GM19025 (cell line): ENCODE results near the gene PLA2G2C.

Experiments
- ATAC-seq: cut with Tn5 transposase; IDR thresholded peaks from one replicate; pipeline ENCODE4 v1.9.1; 2021; ENCODE audit warnings: mild to moderate bottlenecking, low read depth, moderate library complexity; ENCODE audit not compliant: unreplicated experiment

The PLA2G2C gene

DNA sequence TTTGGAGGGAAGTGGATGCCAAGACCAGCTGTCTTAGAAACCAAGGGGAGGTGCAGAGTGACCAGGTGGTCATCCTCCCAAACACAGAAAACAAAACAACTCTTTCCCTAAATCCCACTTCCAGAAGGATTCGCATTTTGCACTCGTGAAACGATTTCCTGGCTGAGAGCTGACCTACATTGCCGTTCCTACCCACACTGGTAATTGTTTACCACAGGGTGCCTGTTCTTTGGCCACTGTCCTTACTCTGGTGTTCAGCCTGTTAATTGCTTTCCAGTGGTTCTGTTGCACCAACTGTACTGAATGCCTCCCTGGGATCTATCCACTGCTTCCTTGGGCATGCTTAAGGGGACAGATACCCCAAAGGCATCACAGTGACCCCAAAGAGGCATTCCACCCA lies 23.2 kb upstream of the PLA2G2C start:
- ATAC-seq: no peak

DNA sequence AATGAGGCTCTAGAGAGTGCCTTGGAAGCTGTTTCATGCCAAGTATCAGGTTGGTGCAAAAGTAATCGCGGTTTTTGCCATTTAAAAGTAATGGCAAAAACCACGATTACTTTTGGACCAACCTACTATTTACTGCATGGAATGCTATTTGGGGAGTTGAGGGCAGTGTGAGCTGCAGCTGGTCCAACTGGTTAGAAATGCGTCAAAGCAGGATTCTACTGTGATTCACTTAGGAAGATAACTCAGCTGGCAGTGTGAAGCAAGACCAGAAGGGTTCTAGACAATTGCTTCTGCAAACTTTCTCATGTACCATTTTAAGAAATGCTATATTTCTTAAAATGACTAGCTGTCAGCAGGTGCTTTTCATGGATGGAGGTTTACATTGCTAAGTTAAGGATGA lies 21.2 kb upstream of the PLA2G2C start:
- no peak for ATAC-seq

DNA sequence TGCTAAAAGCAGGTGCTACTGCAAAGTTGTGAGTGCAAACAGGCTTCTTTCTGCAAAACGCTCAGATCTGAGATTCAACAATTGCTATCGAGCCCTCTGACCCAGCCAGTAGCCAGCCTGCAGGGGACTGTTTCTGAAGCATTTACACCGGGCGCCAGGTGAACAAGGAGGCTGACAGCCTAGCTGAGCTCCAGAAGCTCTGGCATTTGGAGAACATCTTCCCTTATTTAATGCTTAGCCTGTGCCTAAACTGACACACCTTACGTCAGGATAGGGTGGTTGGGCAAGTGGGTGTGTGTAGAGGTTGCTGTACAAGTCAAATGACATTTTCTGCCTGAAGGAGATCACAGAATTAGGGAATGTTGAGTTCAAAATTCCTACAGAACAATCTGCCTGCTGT lies 15.8 kb upstream of the PLA2G2C start:
- no peak for ATAC-seq

DNA sequence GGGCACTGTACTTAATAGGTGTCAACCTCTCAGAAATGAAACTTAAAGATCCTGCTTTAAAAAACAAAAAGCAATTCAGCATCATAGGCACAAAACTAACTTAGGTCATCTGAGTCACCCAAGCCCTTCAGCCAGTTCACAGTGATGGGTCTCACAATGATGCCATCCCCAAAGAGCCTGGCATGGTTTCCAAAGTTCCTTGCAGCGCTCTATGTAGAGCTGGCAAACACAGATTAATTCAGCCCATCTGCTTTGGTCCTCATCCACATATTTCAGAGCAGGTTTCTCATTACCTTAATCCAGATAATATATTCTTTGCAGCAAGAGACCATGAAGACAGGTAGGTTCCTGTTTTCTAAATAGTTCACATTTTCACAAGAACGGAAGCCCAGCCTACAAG lies 14.6 kb upstream of the PLA2G2C start:
- ATAC-seq: no peak

DNA sequence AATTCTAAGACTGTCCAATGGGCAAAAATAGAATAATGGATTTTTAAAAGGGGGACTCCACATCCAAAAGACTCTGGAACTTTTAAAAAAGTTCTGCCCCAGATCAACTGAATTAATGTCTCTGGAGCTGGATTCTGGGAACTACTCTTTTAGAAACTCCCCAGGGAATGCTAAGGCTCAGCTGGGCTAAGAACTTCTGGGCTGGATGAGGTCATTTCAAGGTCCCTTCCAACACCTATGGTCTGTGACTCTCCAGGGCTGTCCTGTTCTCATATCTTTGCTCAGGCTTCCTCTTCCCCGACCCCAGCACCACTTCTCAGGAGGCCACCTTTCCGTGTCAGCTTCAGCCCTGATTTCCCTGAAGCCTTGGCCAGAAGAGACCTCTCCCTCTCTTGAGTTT lies 13.5 kb upstream of the PLA2G2C start:
- ATAC-seq: no peak

DNA sequence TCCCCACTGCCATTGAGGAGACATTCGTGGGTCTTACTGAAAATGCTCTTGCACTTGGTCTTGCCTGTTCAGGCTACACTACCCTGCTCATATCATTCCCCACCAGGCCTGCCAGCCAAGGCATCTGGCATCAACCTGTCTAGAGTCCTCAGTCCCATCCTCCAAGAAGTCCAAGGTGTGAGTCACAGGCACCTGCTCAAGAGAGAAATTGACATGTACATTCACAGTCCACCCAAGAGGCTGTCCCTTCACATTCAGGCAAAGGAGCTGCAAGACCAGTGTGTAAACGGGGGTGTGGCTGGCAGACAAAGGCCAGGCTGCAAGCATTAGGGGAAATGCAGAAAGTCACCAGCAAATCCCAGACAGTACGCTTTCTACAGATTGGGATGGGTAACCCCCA lies 13.1 kb upstream of the PLA2G2C start:
- ATAC-seq: no peak

DNA sequence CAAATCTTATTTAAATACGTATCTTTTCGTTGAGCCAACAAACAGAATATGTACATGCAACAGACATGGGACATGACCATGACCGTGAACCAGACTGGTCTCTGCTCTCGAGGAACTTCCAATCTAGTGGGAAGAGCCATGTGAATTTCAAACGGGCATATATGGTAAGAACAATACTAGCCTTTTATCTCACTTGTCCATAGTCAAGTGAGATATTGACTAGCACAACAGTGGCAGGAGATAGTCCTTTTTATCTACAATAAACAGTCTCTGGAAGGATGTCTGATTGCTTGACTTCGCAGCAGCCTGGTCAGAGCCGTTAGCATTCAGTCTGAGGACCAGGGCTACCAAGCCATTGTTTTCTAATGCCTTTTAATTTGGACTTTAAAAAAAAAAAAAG lies 12.6 kb upstream of the PLA2G2C start:
- no peak for ATAC-seq

DNA sequence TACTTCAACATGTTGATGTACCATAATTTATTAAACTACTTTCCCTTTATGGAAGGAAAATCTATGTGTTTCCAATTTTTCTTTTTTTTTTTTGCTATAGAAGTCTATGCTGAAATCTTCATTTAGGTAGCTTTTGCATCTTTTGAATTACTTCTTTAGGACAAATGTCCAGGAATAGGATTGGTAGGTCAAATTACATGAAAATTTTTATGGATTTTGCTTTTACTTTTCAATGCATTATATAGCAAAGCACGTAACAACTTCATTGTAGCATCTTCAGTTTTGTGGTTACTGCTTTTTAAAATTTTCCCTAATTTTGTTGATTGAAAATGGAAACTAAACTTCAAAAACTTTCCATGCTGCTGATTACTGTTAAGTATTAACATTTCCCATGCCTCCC lies 12.0 kb upstream of the PLA2G2C start:
- ATAC-seq: no peak

DNA sequence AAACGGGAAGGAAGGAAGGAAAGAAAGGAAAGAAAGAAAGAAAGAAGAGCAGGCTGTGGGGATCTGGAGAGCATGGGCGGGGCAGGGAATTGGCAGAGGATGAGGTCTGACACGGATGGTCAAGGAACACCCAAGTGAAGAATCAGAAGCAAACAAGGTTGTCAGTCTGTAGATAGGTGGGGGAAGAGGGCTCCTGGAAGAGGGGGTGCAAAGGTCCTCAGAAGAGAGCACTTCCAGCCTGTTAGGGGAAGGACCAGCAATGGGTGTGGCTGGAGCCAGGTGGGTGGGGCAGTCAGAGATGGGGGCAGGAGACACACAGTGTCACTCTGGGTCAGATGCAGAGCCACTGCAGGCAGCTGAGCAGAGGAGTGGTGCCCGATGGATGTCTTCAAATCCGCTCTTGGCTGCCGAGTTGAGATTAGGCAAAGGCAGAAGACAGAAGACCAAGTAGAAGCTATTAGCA lies 11.0 kb upstream of the PLA2G2C start:
- ATAC-seq: no peak

DNA sequence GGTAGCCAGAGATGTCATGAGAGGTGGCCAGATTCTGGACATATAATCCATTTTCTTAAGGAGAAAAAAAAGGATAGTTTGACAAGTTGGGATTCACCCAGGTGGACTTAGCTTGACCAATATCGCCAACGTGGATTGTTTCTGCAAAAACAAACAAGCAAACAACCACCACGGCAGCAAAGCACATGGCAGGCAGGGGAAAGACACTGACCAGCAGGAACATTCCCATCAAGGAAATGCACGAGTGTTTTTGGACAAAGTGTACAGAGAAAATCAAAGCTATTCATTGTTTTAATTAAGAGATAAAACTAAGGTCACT lies 9.1 kb upstream of the PLA2G2C start:
- ATAC-seq: no peak

DNA sequence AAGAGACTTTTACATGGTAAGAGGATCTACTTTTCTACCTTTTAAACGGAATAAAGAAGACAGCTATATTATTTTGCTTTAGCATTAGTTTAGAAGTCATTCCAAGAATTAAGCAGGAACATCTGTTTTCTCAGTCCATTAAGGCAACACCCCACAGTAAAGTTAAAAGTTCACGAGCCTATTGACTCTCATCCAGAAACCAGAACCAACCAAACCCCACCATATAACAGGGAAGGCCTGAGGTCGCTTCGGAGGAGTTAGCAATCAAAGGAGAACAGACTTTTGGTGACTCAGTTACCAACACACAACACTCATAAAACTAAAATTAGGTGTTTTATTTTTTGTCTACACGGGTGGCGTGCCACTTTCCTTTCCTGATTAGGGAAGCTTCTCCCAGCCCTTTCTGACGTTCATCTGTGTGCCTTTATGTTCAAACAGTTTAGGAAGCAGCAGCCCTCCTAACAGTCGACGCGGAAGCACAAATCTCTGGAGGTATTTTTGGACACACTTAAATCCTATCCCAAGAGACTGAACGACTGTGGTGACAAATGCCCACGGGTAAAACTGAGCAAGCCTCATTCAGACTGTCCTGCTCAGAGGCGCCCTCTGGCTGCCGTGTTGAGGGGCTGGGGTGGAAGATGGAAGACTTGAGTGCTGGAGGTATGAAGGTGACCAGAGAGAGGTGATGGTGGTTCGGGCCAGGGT lies 8.6 kb upstream of the PLA2G2C start:
- ATAC-seq: no peak

DNA sequence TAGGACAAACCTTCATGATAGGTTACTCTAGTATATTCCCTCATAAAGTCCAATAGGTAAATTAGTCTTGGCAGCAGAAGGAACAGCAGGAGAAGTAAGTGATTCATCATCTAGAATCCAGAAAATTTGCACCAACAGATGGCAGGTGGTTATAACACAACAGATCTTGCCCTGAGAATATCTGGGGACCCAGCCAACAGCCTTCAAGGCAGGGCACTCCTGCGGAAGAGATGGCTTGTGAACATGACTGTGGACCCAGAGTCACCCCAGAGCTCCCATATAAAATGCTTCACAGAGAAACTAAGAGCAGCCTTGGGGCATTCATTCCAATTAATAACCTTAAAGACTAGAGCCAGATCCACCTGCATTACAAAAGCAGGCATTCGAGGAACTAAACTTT lies 7.9 kb upstream of the PLA2G2C start:
- no peak for ATAC-seq

DNA sequence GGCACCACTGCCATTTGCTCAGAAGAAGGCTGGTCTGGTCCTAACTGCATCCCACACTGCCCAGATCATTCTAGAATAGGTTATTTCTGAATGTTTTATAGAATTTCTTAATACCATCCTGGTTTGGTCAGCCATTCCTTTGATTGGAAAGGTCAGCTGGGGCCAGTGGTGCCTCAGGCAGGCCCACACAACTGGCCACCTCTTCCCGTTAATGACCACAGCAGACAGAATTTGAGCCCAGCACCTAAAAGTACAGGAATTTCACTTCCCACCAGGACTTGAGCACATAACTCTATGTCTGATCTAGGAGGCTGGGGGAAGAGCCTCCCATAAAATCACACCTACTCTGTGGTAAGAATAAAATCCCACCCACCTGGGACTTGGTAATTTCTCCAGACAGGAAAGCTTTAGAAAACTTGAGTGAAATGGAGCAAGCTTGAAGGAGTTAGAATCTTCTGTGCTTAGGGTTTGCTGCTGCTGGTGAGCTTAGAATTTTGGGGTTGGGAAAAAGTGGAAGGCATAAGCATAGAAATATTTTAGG lies 6.6 kb upstream of the PLA2G2C start:
- ATAC-seq: no peak

DNA sequence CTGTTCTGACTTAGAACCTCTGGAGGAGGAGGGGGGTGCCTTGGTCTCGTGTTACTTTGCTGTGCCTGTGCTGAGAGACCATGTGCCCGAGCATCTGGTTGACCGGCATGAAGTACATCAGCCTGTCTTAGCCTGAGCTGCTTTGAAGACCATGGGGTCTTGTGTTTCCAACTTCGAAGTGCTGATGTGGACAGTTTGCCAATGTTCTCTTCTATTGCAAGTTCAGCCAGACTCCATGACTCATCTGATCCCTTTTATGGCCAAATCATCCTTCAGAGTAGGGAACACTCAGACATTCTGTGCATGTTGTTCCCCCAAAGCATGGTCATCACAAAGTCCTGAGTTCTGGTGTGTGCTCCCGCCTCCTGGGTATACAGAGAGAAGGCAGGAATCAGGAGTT lies 6.0 kb upstream of the PLA2G2C start:
- ATAC-seq: no peak

DNA sequence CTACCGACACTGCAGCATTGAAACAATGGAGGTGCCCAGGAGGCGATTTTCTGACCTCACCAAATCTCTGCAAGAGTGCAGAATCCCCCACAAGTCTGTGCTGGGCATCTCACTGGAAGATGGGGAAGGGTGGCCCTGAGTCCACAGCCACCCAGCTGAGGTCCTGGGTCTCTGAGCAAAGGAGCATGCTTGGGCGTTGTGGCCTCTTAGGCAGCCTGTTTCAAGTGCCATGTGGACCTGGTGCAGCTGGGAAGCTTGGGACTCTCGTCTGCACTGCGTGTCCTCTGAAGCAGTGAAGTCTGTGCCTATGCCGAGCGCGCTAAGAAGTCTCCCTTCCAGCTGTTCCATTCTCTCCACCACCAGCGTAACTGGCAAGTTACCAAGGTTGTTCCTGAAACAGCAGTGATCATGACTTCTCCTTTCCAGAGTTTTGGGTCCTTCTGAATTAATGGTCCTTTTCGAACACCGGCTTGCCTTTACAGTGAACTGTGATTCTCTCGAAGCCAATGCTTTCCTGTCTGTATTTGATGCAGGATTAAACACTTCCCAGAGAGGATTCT lies 5.0 kb upstream of the PLA2G2C start:
- ATAC-seq: no peak

DNA sequence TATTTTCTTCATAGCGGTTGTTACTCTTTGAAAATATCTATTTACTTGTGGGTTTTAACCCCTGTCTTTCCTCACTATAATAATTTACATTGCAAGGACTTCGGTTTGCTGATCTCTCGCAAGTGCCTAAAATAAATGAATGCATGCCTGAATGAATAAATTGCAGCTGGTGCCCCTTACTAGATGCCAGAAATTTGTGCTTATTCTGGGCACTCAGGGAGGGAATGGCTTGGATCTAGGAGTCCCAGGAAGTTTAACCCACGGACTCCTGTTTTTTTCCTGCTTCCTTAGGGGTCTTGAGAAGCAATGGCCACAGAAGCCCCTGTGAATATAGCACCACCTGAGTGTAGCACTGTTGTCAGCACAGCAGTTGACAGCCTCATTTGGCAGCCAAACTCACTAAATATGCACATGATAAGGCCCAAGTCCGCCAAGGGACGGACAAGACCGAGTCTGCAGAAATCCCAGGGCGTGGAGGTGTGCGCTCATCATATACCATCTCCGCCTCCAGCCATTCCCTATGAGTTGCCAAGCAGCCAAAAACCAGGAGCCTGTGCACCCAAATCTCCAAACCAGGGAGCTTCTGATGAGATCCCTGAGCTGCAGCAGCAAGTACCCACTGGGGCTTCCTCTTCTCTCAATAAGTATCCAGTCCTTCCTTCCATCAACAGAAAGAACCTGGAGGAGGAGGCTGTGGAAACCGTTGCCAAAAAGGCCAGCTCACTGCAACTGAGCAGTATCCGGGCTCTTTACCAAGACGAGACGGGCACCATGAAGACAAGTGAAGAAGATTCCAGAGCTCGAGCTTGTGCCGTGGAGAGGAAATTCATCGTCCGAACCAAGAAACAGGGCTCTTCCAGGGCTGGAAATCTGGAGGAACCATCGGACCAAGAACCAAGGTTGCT lies 4.2 kb upstream of the PLA2G2C start:
- no peak for ATAC-seq

DNA sequence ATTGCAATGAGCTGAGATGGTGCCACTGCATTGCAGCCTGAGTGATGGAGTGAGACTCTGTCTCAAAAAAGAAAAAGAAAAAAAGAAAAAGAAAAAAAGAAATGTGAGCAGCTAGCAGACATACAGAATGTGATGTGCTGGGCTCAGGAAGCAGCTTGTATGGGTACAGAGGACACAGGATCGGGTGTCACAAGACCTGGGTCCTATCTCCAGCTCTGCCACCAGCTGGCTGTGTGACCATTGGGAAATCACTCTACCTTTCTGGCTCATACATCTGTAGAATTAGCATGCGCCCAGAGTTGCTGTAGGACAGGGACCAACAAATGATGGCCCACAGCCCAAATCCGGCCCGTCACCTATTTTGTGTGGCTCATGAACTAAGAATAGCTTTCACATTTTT lies 3.3 kb upstream of the PLA2G2C start:
- no peak for ATAC-seq

DNA sequence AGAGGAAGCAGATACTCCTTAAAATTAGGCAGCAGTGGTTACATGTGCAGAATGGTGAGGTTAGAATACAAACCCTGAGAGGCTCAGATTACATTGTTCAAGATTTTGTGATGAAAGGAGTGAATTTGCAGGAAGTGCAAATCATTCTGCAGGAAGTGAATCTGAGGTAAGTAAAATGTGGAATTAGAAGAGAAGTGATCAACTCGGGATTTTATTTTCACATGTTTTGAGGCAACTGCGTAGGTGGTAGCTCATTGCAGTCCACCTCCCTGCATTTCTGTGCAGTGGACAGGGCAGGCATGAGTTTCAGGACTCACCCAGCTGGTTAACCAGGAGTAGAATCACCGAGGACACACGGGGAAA lies 2.1 kb upstream of the PLA2G2C start:
- ATAC-seq: no peak

DNA sequence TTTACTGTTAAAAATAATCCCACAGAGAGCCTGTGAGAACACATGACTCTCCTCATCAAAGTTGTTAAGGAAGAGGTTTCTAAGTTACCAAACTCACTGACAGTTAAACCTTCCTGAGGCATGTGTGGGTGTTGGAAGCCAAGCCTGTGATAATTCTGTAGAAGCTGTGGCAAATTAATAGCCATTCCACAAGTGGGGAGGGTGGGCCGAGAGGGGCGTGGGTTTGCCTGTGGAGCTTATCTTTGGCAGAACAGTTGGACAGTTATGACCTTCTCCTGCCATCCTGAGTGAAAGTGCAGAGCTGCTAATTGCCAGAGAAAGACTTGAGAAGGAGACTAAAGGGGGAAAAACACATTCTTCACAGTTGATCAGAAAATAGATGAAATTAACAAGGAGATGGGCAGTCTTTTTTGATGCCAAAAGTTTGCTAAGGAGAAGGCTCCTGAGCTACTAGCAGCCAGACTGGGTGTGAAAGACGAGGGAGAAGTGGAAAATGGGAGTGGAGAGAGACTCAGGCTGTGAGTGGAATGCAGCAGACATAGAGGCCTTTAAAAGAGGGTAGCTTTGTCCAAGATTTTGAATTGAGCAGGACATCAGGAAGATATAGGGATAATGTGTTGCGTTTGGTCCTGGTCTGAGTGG lies 1.6 kb upstream of the PLA2G2C start:
- no peak for ATAC-seq

DNA sequence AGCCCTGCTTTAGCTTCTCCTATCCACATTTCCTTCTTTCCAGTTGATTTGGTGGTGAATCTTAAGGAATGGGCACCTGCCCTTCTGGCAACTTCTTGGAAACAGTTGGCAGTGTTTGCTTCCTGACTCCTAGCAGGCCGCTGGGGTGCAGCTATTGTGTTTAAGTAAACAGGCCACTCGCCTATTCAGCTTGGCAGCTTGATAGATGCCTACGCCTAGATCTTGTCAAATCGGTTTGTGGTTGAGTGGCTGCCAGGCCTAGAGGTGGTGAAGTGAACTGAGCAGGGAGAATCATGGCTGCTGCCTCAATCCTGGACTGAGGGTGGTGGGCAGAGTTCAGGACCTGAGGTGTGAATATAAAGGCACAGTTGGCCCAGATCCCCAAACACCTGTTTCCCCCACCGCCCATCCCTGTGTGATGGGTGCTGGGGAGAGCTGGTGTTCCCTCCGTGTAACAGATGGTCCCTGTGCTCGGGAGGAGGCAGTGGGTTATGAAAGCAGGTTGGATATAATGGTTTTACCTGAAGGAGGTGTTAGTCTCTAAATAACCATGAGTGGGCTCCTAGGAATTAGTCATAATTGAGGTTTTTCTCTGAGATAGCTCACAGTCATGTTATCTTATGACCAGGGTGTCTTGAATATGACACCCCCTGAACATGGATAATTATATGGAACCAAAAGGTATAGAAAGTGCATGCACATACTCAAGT lies 940 bp upstream of the PLA2G2C start:
- ATAC-seq: no peak
